Panc1 (cell line): Measurements from ENCODE around the gene FOXD2. TPM values are rescaled to one million over a fixed set of nuclear protein-coding genes. Genes with fewer than 3 reads are reported as not detected.

Source experiments
- ATAC-seq: fragments of 200-7000 bp; cut with Tn5 transposase; 2 replicates; pipeline ENCODE4 v1.9.1; 2020; ENCODE audit warnings: mild to moderate bottlenecking, moderate library complexity
- BruUV-seq: library from RNA; stranded (reverse); fragments of 400-500 nt; replicated peaks from 2 replicates; lab custom pipeline; 2021; lab: Mats Ljungman, UMichigan
- CTCF ChIA-PET: fragments of 300-600 bp; sonication (Branson Sonifier 250); formaldehyde crosslinking; loops from one replicate; lab custom pipeline; 2022; ENCODE audit warnings: antibody characterized with exemption; lab: Charles Lee
- POLR2A ChIA-PET: fragments of 300-600 bp; sonication (Branson Sonifier 250); formaldehyde crosslinking; loops from one replicate; lab custom pipeline; 2022; ENCODE audit warnings: antibody characterized with exemption; lab: Charles Lee
- DNase-seq: peaks from one replicate; pipeline ENCODE4 v3.0.0-alpha.2; 2010; ENCODE audit warnings: low read depth, low spot score
- H3K27ac ChIP-seq: 2 replicates; pipeline ENCODE4 v1.5.1; 2011; ENCODE audit warnings: mild to moderate bottlenecking, low read length, inconsistent platforms
- H3K27me3 ChIP-seq: fragments of 200-500 bp; sonication (Bioruptor generic); 2 replicates; pipeline ENCODE4 v1.6.0; 2014; ENCODE audit warnings: low read length, inconsistent platforms; ENCODE audit not compliant: control insufficient read depth, insufficient read depth
- H3K36me3 ChIP-seq: fragments of 200-500 bp; sonication (Bioruptor generic); 2 replicates; pipeline ENCODE4 v1.5.1; 2014; ENCODE audit warnings: inconsistent platforms, mild to moderate bottlenecking, low read length, moderate library complexity; ENCODE audit not compliant: control insufficient read depth, insufficient read depth
- H3K4me1 ChIP-seq: 2 replicates; pipeline ENCODE4 v1.5.1; 2011; ENCODE audit warnings: inconsistent platforms, mild to moderate bottlenecking, low read length, moderate library complexity; ENCODE audit not compliant: control insufficient read depth, insufficient read depth
- H3K4me3 ChIP-seq, 2 experiments: 2 replicates each; pipeline ENCODE4 v1.5.1; 2011 to 2012; ENCODE audit warnings: low read depth in 2 of 2, low read length in 2 of 2, mild to moderate bottlenecking in 2 of 2, inconsistent platforms in 1 of 2, moderate library complexity in 1 of 2
- H3K9me3 ChIP-seq: fragments of 200-500 bp; sonication (Bioruptor generic); 2 replicates; pipeline ENCODE4 v1.5.1; 2014; ENCODE audit warnings: low read depth, mild to moderate bottlenecking, inconsistent platforms, low read length, moderate library complexity; ENCODE audit not compliant: control insufficient read depth, insufficient read depth
- POLR2AphosphoS5 ChIP-seq: IDR thresholded peaks from 2 replicates; pipeline ENCODE4 v1.6.1; 2012; ENCODE audit warnings: mild to moderate bottlenecking, low read depth, low read length, moderate library complexity
- SIN3A ChIP-seq: IDR thresholded peaks from 2 replicates; pipeline ENCODE4 v1.6.1; 2012; ENCODE audit warnings: low read depth, mild to moderate bottlenecking, low read length, moderate library complexity, borderline replicate concordance; ENCODE audit not compliant: insufficient read depth
- TCF7L2 ChIP-seq: IDR thresholded peaks from 2 replicates; pipeline ENCODE4 v1.6.1; 2011; ENCODE audit warnings: mild to moderate bottlenecking, low read depth, low read length, inconsistent platforms
- in situ Hi-C: cut with HindIII; loops from 2 replicates; pipeline ENCODE4 v1.10.0; 2016; ENCODE audit warnings: low sequenced_read_pairs, low pct_unique_long_range_greater_than_20kb
- intact Hi-C: fragments of 100-400 bp; cut with micrococcal nuclease; formaldehyde crosslinking; loops from one replicate; pipeline ENCODE4 v1.10.0; 2022; ENCODE audit not compliant: unreplicated experiment
- total RNA-seq: library from RNA; stranded (reverse); gene quantifications from one replicate; pipeline ENCODE4 v1.2.1, GENCODE V29; 2021; ENCODE audit not compliant: unreplicated experiment
- TF ChIP-seq, protein P1 (sequence below), 2 experiments: IDR thresholded peaks; 2 replicates each; pipeline ENCODE4 v1.6.1; 2011 to 2012; ENCODE audit warnings: low read depth in 2 of 2, control low read depth in 1 of 2, low read length in 1 of 2, mild to moderate bottlenecking in 1 of 2, moderate library complexity in 1 of 2; ENCODE audit not compliant: insufficient read depth in 1 of 2
- TF ChIP-seq, protein P2 (sequence below): fragments of 450-650 bp; IDR thresholded peaks from 2 replicates; pipeline ENCODE4 v1.5.1; 2017; ENCODE audit warnings: mild to moderate bottlenecking

The FOXD2 gene
- total RNA-seq, 1 experiment from 2014 or later: 2.2 TPM

DNA sequence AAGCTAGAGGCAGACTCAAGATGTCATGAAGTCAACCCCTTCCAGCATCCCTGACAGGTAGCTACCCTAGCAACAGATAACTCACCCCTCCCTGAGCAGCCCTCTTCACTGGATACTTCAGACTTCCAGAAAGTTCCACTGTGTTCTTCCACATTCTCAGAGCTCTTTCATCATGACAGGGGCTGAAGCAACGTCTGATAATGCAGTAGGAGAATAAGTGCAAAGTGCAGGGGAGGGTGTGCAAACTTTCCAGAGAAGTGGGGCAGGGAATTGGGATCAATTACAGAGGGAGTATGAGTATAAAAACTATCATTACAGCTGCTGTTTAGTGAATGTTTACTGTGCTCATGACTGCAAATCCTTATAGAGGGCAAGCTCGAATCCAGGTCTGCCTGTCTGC is 48.1 kb upstream of the FOXD2 start:
- Histone ChIP-seq H3K27me3 (no peaks in the 10 kb centered on the region; the same call in 1 of the 2 replicates), H3K4me1 (no peaks in the 10 kb centered on the region; the same call in 1 of the 2 replicates), H3K9me3 (no peaks in the 10 kb centered on the region), H3K36me3 (no peaks in the 10 kb centered on the region), H3K27ac (no peak overlapping the region), H3K4me3 (no peak overlapping the region)
- ATAC-seq: no peak
- TF ChIP-seq TCF7L2: no peak
- no peak for TF ChIP-seq POLR2AphosphoS5
- no peak for TF ChIP-seq SIN3A
- TF ChIP-seq, protein P1, sequence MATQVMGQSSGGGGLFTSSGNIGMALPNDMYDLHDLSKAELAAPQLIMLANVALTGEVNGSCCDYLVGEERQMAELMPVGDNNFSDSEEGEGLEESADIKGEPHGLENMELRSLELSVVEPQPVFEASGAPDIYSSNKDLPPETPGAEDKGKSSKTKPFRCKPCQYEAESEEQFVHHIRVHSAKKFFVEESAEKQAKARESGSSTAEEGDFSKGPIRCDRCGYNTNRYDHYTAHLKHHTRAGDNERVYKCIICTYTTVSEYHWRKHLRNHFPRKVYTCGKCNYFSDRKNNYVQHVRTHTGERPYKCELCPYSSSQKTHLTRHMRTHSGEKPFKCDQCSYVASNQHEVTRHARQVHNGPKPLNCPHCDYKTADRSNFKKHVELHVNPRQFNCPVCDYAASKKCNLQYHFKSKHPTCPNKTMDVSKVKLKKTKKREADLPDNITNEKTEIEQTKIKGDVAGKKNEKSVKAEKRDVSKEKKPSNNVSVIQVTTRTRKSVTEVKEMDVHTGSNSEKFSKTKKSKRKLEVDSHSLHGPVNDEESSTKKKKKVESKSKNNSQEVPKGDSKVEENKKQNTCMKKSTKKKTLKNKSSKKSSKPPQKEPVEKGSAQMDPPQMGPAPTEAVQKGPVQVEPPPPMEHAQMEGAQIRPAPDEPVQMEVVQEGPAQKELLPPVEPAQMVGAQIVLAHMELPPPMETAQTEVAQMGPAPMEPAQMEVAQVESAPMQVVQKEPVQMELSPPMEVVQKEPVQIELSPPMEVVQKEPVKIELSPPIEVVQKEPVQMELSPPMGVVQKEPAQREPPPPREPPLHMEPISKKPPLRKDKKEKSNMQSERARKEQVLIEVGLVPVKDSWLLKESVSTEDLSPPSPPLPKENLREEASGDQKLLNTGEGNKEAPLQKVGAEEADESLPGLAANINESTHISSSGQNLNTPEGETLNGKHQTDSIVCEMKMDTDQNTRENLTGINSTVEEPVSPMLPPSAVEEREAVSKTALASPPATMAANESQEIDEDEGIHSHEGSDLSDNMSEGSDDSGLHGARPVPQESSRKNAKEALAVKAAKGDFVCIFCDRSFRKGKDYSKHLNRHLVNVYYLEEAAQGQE (IDR thresholded peaks at IDR 0.05; ENCODE audit: insufficient read depth in 1 of 2, low read depth in 2 of 2, low read length in 1 of 2): no peak
- TF ChIP-seq, protein P2, sequence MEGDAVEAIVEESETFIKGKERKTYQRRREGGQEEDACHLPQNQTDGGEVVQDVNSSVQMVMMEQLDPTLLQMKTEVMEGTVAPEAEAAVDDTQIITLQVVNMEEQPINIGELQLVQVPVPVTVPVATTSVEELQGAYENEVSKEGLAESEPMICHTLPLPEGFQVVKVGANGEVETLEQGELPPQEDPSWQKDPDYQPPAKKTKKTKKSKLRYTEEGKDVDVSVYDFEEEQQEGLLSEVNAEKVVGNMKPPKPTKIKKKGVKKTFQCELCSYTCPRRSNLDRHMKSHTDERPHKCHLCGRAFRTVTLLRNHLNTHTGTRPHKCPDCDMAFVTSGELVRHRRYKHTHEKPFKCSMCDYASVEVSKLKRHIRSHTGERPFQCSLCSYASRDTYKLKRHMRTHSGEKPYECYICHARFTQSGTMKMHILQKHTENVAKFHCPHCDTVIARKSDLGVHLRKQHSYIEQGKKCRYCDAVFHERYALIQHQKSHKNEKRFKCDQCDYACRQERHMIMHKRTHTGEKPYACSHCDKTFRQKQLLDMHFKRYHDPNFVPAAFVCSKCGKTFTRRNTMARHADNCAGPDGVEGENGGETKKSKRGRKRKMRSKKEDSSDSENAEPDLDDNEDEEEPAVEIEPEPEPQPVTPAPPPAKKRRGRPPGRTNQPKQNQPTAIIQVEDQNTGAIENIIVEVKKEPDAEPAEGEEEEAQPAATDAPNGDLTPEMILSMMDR: no peak
- in situ Hi-C loops: no loop called here
- POLR2A ChIA-PET: no interaction called here
- no TSS peak for BruUV-seq
- DNase-seq: no peak
- intact Hi-C loops: loop anchor here (5.0 kb wide), 2 partner anchors 323 to 338 kb away; no protein-coding TSS in a partner anchor
- CTCF ChIA-PET: interaction anchor here (0.6 to 4.6 kb wide), 3 partner anchors 47 to 850 kb away, joined by 4 to 31 read pairs (median 26); partner anchors contain the start of gene FOXD2

DNA sequence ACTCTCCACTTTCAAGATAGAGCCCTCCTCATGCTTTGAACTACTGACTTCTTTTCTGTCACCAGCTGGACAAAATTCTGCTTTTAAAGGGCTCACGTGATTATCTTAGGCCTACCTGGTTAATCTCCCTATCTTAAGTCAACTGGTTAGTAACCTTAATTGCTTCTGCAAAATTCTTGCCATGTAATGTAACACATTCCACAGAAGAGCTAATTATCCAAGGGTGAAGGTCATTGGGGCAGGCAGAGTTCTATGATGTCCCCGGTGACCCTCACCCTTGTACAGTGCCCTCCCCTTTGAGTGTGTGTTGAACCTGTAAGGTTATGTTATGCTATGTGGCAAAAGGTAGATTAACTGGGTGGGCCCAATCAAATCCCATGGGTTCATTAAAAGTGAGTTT is 47.0 kb upstream of the FOXD2 start:
- BruUV-seq: no TSS peak
- no peak for ATAC-seq
- in situ Hi-C loops: no loop called here
- TF ChIP-seq, protein P2: no peak
- TF ChIP-seq, protein P1 (IDR thresholded peaks at IDR 0.05; ENCODE audit: insufficient read depth in 1 of 2, low read depth in 2 of 2, low read length in 1 of 2): no peak
- CTCF ChIA-PET: interaction anchor here (3.7 to 4.6 kb wide), 2 partner anchors 46 to 336 kb away, joined by 26 to 31 read pairs; partner anchors contain the start of gene FOXD2
- Histone ChIP-seq H3K36me3 (no peaks in the 10 kb centered on the region), H3K27me3 (no peaks in the 10 kb centered on the region; the same call in 1 of the 2 replicates), H3K27ac (no peak overlapping the region), H3K4me3 (no peak overlapping the region), H3K9me3 (no peaks in the 10 kb centered on the region), H3K4me1 (no peaks in the 10 kb centered on the region; the same call in 1 of the 2 replicates)
- POLR2A ChIA-PET: no interaction called here
- DNase-seq: no peak
- intact Hi-C loops: no loop called here
